Measurements from ENCODE around the gene CD209.
A peak's percentile ranks its signal among the peaks of the same experiment; 100 is the strongest.

CD209 gene

DNA sequence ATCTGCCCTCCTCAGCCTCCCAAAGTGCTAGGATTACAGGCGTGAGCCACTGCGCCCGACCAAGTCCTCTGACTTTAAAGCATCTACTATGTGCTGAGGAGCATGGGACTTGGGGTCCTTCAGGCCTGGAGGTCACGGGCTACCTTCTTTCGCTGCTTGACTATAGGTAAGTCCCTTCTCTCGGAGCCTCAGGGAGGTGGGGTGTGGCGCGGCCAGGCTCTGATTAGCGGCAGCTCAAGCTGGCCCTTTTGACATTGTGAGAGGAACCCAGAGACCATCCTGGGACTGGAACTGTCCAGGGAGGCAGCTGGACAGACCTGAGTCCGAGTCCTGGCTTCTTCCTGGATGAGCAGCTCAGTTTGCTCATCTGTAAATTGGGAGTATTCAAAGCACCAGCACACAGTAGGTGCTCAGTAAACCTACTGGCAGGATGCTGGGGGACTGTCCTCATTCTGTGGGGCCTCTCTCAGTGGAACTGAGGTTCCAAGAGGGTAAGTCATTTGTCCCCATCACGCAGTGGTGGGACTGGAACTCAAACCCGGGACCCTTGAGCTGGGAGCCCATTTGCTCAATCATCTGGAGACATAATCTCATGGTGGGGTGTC is 46.2 kb downstream of the CD209 start:
- no peak overlapping the region for H3K27ac ChIP-seq
- TF ChIP-seq, protein P1, sequence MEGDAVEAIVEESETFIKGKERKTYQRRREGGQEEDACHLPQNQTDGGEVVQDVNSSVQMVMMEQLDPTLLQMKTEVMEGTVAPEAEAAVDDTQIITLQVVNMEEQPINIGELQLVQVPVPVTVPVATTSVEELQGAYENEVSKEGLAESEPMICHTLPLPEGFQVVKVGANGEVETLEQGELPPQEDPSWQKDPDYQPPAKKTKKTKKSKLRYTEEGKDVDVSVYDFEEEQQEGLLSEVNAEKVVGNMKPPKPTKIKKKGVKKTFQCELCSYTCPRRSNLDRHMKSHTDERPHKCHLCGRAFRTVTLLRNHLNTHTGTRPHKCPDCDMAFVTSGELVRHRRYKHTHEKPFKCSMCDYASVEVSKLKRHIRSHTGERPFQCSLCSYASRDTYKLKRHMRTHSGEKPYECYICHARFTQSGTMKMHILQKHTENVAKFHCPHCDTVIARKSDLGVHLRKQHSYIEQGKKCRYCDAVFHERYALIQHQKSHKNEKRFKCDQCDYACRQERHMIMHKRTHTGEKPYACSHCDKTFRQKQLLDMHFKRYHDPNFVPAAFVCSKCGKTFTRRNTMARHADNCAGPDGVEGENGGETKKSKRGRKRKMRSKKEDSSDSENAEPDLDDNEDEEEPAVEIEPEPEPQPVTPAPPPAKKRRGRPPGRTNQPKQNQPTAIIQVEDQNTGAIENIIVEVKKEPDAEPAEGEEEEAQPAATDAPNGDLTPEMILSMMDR (conservative IDR thresholded peaks at IDR 0.05; ENCODE audit: low read depth), result no peak
- POLR2A ChIA-PET (ENCODE audit: low non-redundant PET), result no interaction called here
- DNase-seq (ENCODE audit: low spot score), result no peak
- CTCF ChIA-PET, result no interaction called here

DNA sequence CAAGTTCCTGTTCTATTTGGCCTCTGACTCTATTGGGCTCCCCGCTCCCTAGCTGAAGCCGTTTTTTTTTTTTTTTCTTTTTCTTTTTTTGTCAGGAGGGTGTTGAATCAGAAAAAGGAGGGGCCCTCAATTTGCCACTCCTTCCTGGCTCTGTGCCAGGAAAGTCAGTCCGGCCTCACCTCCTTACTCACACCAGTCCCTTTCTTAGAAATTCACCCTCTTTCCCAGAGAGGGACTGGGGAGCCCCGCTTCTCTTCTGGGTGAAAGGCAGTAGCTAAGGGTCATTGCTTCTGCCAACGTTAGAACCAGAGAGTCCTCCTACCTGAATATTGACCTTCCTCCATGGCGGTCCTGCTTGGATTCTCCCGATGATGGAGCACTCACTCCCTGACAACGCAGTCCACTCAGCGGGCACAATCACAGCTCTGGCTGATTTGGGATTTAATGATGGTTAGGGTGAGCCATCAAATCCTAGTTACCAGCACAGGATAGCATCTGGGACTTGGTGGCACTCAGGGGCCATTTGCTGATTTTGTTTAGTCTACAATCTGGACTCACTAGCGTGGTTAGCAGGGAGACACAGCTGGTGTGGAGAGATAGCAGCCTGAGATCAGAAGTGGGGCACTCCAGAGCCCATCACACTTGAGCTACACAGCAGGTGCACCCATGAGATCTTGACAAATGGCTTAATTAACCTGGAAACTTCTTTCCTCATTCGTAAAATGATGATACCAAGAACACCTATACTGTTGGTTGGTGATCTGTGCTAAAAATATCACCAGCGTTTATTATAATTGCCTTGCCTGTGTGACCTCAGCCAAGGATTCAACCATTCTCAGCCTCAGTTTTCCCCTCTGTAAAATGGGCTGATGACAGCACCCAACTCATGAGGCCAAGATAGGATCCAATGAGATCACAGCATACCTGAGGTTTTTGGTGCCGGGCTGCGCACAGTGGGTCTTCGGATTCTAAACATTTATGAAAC is 47.6 kb downstream of the CD209 start:
- DNase-seq (ENCODE audit: low spot score), result peak; percentile 45
- ChIA-PET CTCF (interaction anchor here (0.5 to 1.5 kb wide), 2 partner anchors 100 to 131 kb away, joined by 4 read pairs; no protein-coding TSS in a partner anchor), POLR2A (ENCODE audit: low non-redundant PET) (no interaction called here)
- TF ChIP-seq, protein P1 (conservative IDR thresholded peaks at IDR 0.05; ENCODE audit: low read depth), result no peak
- no peak overlapping the region for H3K27ac ChIP-seq

DNA sequence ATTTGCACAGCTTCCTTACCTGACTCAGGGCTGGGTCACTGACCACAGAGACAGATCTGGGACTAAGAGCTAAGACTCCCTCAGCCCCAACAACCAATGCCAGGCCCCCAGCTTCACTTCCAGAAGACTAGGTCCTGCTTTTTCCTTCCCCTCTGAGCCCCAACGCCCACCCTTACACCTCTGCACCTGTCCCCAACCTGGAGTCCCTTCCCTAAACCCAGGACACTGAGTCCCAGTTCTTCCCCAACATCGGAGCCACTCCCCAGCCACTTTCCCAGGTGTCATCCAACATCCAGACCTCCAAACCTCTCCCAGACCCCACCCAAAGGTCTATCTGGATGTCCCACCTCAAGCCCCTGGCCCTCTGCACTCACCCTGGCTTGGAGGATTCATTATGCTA is 48.3 kb downstream of the CD209 start:
- ChIA-PET CTCF (interaction anchor here (0.5 to 1.5 kb wide), 6 partner anchors 18 to 806 kb away, joined by 3 to 6 read pairs (median 4); partner anchors contain the start of gene TRAPPC5), POLR2A (ENCODE audit: low non-redundant PET) (no interaction called here)
- H3K27ac ChIP-seq, result no peak overlapping the region
- no peak for DNase-seq (ENCODE audit: low spot score)
- TF ChIP-seq, protein P1 (conservative IDR thresholded peaks at IDR 0.05; ENCODE audit: low read depth), result no peak

DNA sequence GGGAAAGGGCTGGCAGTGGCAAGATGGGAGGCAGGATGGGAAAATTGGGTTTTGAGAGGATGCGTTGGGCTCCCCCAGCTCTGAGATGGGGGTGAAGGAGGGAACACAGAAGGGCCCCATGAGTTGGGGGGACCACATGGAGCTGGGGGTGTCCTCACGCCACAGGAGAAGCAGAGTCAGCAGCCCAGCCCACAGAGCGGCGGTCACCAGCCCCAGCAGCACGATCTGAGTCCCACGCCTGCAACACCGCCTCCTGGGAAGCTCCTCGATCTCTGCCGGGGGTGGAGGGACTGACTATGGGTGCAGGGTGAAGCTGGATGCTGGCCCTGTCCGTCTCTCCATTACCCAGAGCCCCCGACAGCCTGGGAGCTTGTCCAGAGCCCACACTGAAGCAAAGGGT is 48.8 kb downstream of the CD209 start:
- no peak for DNase-seq (ENCODE audit: low spot score)
- ChIA-PET CTCF (interaction anchor here (0.6 to 1.5 kb wide), 6 partner anchors 18 to 806 kb away, joined by 3 to 6 read pairs (median 3); partner anchors contain the start of gene TRAPPC5), POLR2A (ENCODE audit: low non-redundant PET) (no interaction called here)

DNA sequence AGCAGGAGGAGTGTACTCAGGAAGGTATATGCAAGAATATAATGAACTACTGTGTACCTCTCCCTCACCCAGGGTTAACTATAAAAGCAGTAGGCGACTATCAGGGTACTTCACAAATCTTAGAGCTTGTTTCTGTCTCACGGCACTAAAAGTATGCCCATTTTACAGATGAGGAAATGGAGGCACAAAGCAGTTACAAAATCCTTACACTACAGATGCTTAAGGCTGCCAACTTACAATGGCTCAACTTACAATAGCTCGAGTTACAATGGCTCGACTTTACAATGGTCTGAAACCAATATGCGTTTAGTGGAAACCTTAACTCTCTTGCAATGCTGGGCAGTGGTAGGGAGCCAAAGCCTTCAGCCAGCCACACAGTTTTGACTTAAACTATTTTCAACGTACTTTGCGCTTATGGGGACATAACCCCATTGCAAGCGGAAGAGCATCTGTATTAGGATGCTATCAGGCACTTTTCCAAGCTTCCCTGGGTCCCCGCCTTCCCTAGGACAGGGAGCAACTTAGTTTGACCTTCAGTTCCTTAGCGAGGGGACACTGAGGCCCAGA is 49.5 kb downstream of the CD209 start:
- TF ChIP-seq, protein P1 (conservative IDR thresholded peaks at IDR 0.05; ENCODE audit: low read depth), result no peak
- CTCF ChIA-PET, result interaction anchor here (0.9 to 1.4 kb wide), 2 partner anchors 17 to 102 kb away, joined by 3 to 6 read pairs; partner anchors contain the start of gene TRAPPC5
- DNase-seq (ENCODE audit: low spot score), result no peak
- POLR2A ChIA-PET (ENCODE audit: low non-redundant PET), result no interaction called here
- H3K27ac ChIP-seq, result no peak overlapping the region

More for the DNA sequence above, 48.8 kb downstream of the CD209 start:
- TF ChIP-seq, protein P1 (conservative IDR thresholded peaks at IDR 0.05; ENCODE audit: low read depth), result no peak
- no peak overlapping the region for H3K27ac ChIP-seq

DNA sequence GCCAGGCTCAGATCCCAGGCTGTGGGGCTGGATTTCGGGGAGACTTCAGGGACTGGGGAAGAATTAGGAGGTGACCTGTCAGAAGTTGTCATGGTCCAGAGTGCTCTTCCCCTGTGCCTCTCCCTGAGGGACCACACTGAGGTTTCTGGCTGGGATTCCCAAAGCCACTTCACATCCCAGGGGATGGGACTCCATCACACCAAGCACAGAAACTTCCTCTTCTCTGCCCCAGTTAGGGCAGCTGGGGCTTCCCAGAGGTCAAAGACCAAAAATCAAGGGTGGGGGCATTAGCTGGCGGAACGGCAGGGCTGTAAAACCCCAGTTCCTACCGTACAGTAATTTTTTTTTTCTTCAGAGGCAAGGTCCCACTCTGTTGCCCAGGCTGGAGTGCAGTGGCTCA is 52.8 kb downstream of the CD209 start:
- TF ChIP-seq, protein P1 (conservative IDR thresholded peaks at IDR 0.05; ENCODE audit: low read depth), result no peak
- ChIA-PET CTCF (no interaction called here), POLR2A (ENCODE audit: low non-redundant PET) (no interaction called here)

More for the DNA sequence above, 52.8 kb downstream of the CD209 start:
- no peak for DNase-seq (ENCODE audit: low spot score)
- no peak overlapping the region for H3K27ac ChIP-seq

All from RWPE1 (cell line).